Uterus (tissue), 4 donors: ENCODE data around the gene ALKBH7. TPM values are rescaled to one million over a fixed set of nuclear protein-coding genes. Genes with fewer than 3 reads are reported as not detected.

ENCODE experiments used
- DNase-seq, 2 donors: peaks; one replicate each; pipeline ENCODE4 v3.0.0-alpha.2; 2019 to 2020
- H3K27ac ChIP-seq, 2 donors: fragments of 200-600 bp; sonication (generic); 1 replicate in 1 of 2; 2 replicates in 1 of 2; pipeline ENCODE4 v1.5.1; 2016 to 2018
- H3K27me3 ChIP-seq, 2 donors: fragments of 200-600 bp; sonication (generic); one replicate each; pipeline ENCODE4 v1.5.1; 2018 to 2019; ENCODE audit warnings: control low read depth in 1 of 2
- H3K36me3 ChIP-seq, 2 donors: fragments of 200-600 bp; sonication (generic); one replicate each; pipeline ENCODE4 v1.5.1; 2019; ENCODE audit warnings: control low read depth in 1 of 2
- H3K4me1 ChIP-seq, 2 donors: fragments of 200-600 bp; sonication (generic); one replicate each; pipeline ENCODE4 v1.5.1; 2018 to 2019; ENCODE audit warnings: control low read depth in 1 of 2
- H3K4me3 ChIP-seq, 2 donors: fragments of 200-600 bp; sonication (generic); 1 replicate in 1 of 2; 2 replicates in 1 of 2; pipeline ENCODE4 v1.5.1; 2018 to 2019; ENCODE audit warnings: mild to moderate bottlenecking in 1 of 2
- H3K9me3 ChIP-seq, 2 donors: fragments of 200-600 bp; sonication (generic); one replicate each; pipeline ENCODE4 v1.5.1; 2019; ENCODE audit warnings: control low read depth in 1 of 2
- CTCF ChIP-seq, 4 experiments: fragments of 200-600 bp in 2 of 4; fragments of 450-650 bp in 2 of 4; sonication (generic) in 2 of 4; IDR thresholded peaks; one replicate each; pipeline ENCODE4 v1.5.1; 2016 to 2019; ENCODE audit warnings: antibody characterized with exemption in 4 of 4, mild to moderate bottlenecking in 2 of 4, moderate library complexity in 1 of 4
- POLR2A ChIP-seq, 2 donors: fragments of 450-650 bp; IDR thresholded peaks; one replicate each; pipeline ENCODE4 v1.6.1; 2016; ENCODE audit warnings: antibody characterized with exemption in 2 of 2, mild to moderate bottlenecking in 1 of 2, moderate library complexity in 1 of 2
- intact Hi-C: fragments of 100-400 bp; cut with DNase I; formaldehyde crosslinking; loops from one replicate; pipeline ENCODE4 v1.15.1; 2023; ENCODE audit warnings: low total_unique reads
- total RNA-seq, 4 donors: library from RNA; depleted of rRNA in 3 of 4; stranded (reverse); fragments of >200 nt in 3 of 4; gene quantifications; one replicate each; pipeline versions ENCODE4 v1.1.0 to v1.2.4, GENCODE V29; 2014 to 2023
- donor health status: DM: yes; HTN: yes; CAD: no.

Gene ALKBH7
- total RNA-seq, 4 donors from 2014 or later: 17.4 to 84.8 (median 42.7) TPM

GRCh38 chr19:6415591-6416190 is 43.1 kb downstream of the ALKBH7 start:
- no peaks in the 10 kb centered on the region for H3K27me3 ChIP-seq
- H3K4me3 ChIP-seq: no peak overlapping the region
- peaks cover 4 to 5% of the 10 kb centered on the region in 2 donors for H3K4me1 ChIP-seq
- TF ChIP-seq CTCF (IDR thresholded peaks at IDR 0.05): no peak
- no peak for TF ChIP-seq POLR2A (IDR thresholded peaks at IDR 0.05)
- peak overlapping the region in 1 of 2 donors; percentile 83 for H3K27ac ChIP-seq
- no peaks in the 10 kb centered on the region for H3K36me3 ChIP-seq
- intact Hi-C loops: no loop called here
- DNase-seq: no peak
- H3K9me3 ChIP-seq: no peaks in the 10 kb centered on the region

- H3K27ac ChIP-seq: peak overlapping the region; percentile 20 to 65
- intact Hi-C loops: no loop called here
- TF ChIP-seq POLR2A (IDR thresholded peaks at IDR 0.05): no peak
- no peak for TF ChIP-seq CTCF (IDR thresholded peaks at IDR 0.05)
- no peak overlapping the region for H3K4me3 ChIP-seq
- H3K9me3 ChIP-seq: no peaks in the 10 kb centered on the region
- no peaks in the 10 kb centered on the region for H3K27me3 ChIP-seq
- H3K36me3 ChIP-seq: no peaks in the 10 kb centered on the region
- peaks cover 4 to 5% of the 10 kb centered on the region in 2 donors for H3K4me1 ChIP-seq
- DNase-seq: no peak
Observed at GRCh38 chr19:6416658-6417405, 44.2 kb downstream of the ALKBH7 start.

GRCh38 chr19:6417713-6418561 is 45.3 kb downstream of the ALKBH7 start:
- Histone ChIP-seq H3K36me3 (no peaks in the 10 kb centered on the region), H3K9me3 (no peaks in the 10 kb centered on the region), H3K27me3 (no peaks in the 10 kb centered on the region), H3K4me1 (peaks cover 5 to 6% of the 10 kb centered on the region in 2 donors), H3K4me3 (no peak overlapping the region), H3K27ac (peak overlapping the region; percentile 20 to 65)
- intact Hi-C loops: no loop called here
- peak; percentile 42 to 68 (median 60) for TF ChIP-seq CTCF (IDR thresholded peaks at IDR 0.05)
- TF ChIP-seq POLR2A (IDR thresholded peaks at IDR 0.05): no peak
- DNase-seq: peak; percentile 63 to 66

- Histone ChIP-seq H3K36me3 (no peaks in the 10 kb centered on the region), H3K27me3 (no peaks in the 10 kb centered on the region), H3K27ac (no peak overlapping the region), H3K4me1 (peaks cover 5 to 12% of the 10 kb centered on the region in 2 donors), H3K9me3 (no peaks in the 10 kb centered on the region), H3K4me3 (no peak overlapping the region)
- intact Hi-C loops: no loop called here
- TF ChIP-seq POLR2A (IDR thresholded peaks at IDR 0.05): no peak
- no peak for TF ChIP-seq CTCF (IDR thresholded peaks at IDR 0.05)
- DNase-seq: no peak
Observed at GRCh38 chr19:6418562-6418932, 46.0 kb downstream of the ALKBH7 start.
